ENCODE data around the gene HDAC4.
"Not testable (repeated sequence)": the region's sequence is repeated elsewhere in the genome, so short reads cannot be mapped to it uniquely, and the experiment has no call there.

HDAC4 gene

GRCh38 chr2:239184968-239185903, 215.6 kb downstream of the HDAC4 start:
- H3K4me3 Mint-ChIP-seq = no peak overlapping the region
- no peaks in the 10 kb centered on the region for H3K27me3 Mint-ChIP-seq
- H3K27ac Mint-ChIP-seq = no peak overlapping the region
- no peaks in the 10 kb centered on the region for H3K4me1 Mint-ChIP-seq (ENCODE audit: low read depth)
- H3K9me3 Mint-ChIP-seq (ENCODE audit: low read depth) = no peaks in the 10 kb centered on the region
- H3K36me3 Mint-ChIP-seq = peaks cover 9% of the 10 kb centered on the region

- no peak overlapping the region for H3K27ac Mint-ChIP-seq
- H3K36me3 Mint-ChIP-seq = peaks cover 8% of the 10 kb centered on the region
- no peaks in the 10 kb centered on the region for H3K4me1 Mint-ChIP-seq (ENCODE audit: low read depth)
- no peaks in the 10 kb centered on the region for H3K9me3 Mint-ChIP-seq (ENCODE audit: low read depth)
- no peak overlapping the region for H3K4me3 Mint-ChIP-seq
- no peaks in the 10 kb centered on the region for H3K27me3 Mint-ChIP-seq
These were observed 216.6 kb downstream of the HDAC4 start for GRCh38 chr2:239184179-239184578.

- Mint-ChIP-seq H3K4me3 (no peak overlapping the region), H3K36me3 (peaks cover 7% of the 10 kb centered on the region), H3K9me3 (ENCODE audit: low read depth) (no peaks in the 10 kb centered on the region), H3K27me3 (no peaks in the 10 kb centered on the region), H3K4me1 (ENCODE audit: low read depth) (no peaks in the 10 kb centered on the region), H3K27ac (no peak overlapping the region)
These were observed 217.6 kb downstream of the HDAC4 start for GRCh38 chr2:239182981-239183791.

GRCh38 chr2:239181903-239182581, 218.8 kb downstream of the HDAC4 start:
- H3K27ac Mint-ChIP-seq = no peak overlapping the region
- H3K4me1 Mint-ChIP-seq (ENCODE audit: low read depth) = no peaks in the 10 kb centered on the region
- no peaks in the 10 kb centered on the region for H3K9me3 Mint-ChIP-seq (ENCODE audit: low read depth)
- peaks cover 18% of the 10 kb centered on the region for H3K36me3 Mint-ChIP-seq
- no peaks in the 10 kb centered on the region for H3K27me3 Mint-ChIP-seq
- no peak overlapping the region for H3K4me3 Mint-ChIP-seq

- H3K36me3 Mint-ChIP-seq = peaks cover 24% of the 10 kb centered on the region
- peaks cover 7% of the 10 kb centered on the region for H3K9me3 Mint-ChIP-seq (ENCODE audit: low read depth)
- no peak overlapping the region for H3K27ac Mint-ChIP-seq
- no peaks in the 10 kb centered on the region for H3K4me1 Mint-ChIP-seq (ENCODE audit: low read depth)
- no peaks in the 10 kb centered on the region for H3K27me3 Mint-ChIP-seq
- H3K4me3 Mint-ChIP-seq = no peak overlapping the region
These were observed 219.5 kb downstream of the HDAC4 start for GRCh38 chr2:239181074-239181902.

GRCh38 chr2:239180526-239181073, 220.2 kb downstream of the HDAC4 start:
- H3K27me3 Mint-ChIP-seq = no peaks in the 10 kb centered on the region
- no peak overlapping the region for H3K27ac Mint-ChIP-seq
- no peaks in the 10 kb centered on the region for H3K4me1 Mint-ChIP-seq (ENCODE audit: low read depth)
- H3K4me3 Mint-ChIP-seq = no peak overlapping the region
- H3K36me3 Mint-ChIP-seq = peaks cover 26% of the 10 kb centered on the region
- H3K9me3 Mint-ChIP-seq (ENCODE audit: low read depth) = peaks cover 7% of the 10 kb centered on the region

GRCh38 chr2:239179851-239180371, 220.9 kb downstream of the HDAC4 start:
- H3K36me3 Mint-ChIP-seq = peaks cover 32% of the 10 kb centered on the region
- no peaks in the 10 kb centered on the region for H3K27me3 Mint-ChIP-seq
- no peak overlapping the region for H3K4me3 Mint-ChIP-seq
- H3K4me1 Mint-ChIP-seq (ENCODE audit: low read depth) = no peaks in the 10 kb centered on the region
- no peak overlapping the region for H3K27ac Mint-ChIP-seq
- H3K9me3 Mint-ChIP-seq (ENCODE audit: low read depth) = peaks cover 8% of the 10 kb centered on the region

- Mint-ChIP-seq H3K4me3 (no peak overlapping the region), H3K27me3 (no peaks in the 10 kb centered on the region), H3K4me1 (ENCODE audit: low read depth) (no peaks in the 10 kb centered on the region), H3K9me3 (ENCODE audit: low read depth) (peaks cover 17% of the 10 kb centered on the region), H3K36me3 (peaks cover 42% of the 10 kb centered on the region), H3K27ac (no peak overlapping the region)
These were observed 221.9 kb downstream of the HDAC4 start for GRCh38 chr2:239178954-239179353.

- Mint-ChIP-seq H3K27me3 (no peaks in the 10 kb centered on the region), H3K4me1 (ENCODE audit: low read depth) (no peaks in the 10 kb centered on the region), H3K4me3 (no peak overlapping the region), H3K27ac (no peak overlapping the region), H3K36me3 (peaks cover 44% of the 10 kb centered on the region), H3K9me3 (ENCODE audit: low read depth) (peaks cover 20% of the 10 kb centered on the region)
These were observed 222.3 kb downstream of the HDAC4 start for GRCh38 chr2:239178484-239178883.

GRCh38 chr2:239177908-239178307, 222.9 kb downstream of the HDAC4 start:
- Mint-ChIP-seq H3K4me3 (no peak overlapping the region), H3K9me3 (ENCODE audit: low read depth) (peaks cover 26% of the 10 kb centered on the region), H3K4me1 (ENCODE audit: low read depth) (no peaks in the 10 kb centered on the region), H3K27me3 (no peaks in the 10 kb centered on the region), H3K27ac (no peak overlapping the region), H3K36me3 (peaks cover 50% of the 10 kb centered on the region)

- Mint-ChIP-seq H3K9me3 (ENCODE audit: low read depth) (peaks cover 31% of the 10 kb centered on the region), H3K36me3 (peaks cover 55% of the 10 kb centered on the region), H3K27ac (no peak overlapping the region), H3K4me1 (ENCODE audit: low read depth) (no peaks in the 10 kb centered on the region), H3K27me3 (no peaks in the 10 kb centered on the region), H3K4me3 (no peak overlapping the region)
These were observed 223.5 kb downstream of the HDAC4 start for GRCh38 chr2:239177325-239177724.

- peaks cover 38% of the 10 kb centered on the region for H3K9me3 Mint-ChIP-seq (ENCODE audit: low read depth)
- not testable (repeated sequence) for H3K27ac Mint-ChIP-seq
These were observed 224.5 kb downstream of the HDAC4 start for GRCh38 chr2:239176138-239176803.

GRCh38 chr2:239175181-239175580, 225.6 kb downstream of the HDAC4 start:
- Mint-ChIP-seq H3K27ac (no peak overlapping the region), H3K27me3 (no peaks in the 10 kb centered on the region), H3K9me3 (ENCODE audit: low read depth) (peaks cover 44% of the 10 kb centered on the region), H3K36me3 (peaks cover 65% of the 10 kb centered on the region), H3K4me1 (ENCODE audit: low read depth) (no peaks in the 10 kb centered on the region), H3K4me3 (no peak overlapping the region)

More at GRCh38 chr2:239176138-239176803, 224.5 kb downstream of the HDAC4 start:
- peaks cover 59% of the 10 kb centered on the region for H3K36me3 Mint-ChIP-seq
- not testable (repeated sequence) for H3K4me1 Mint-ChIP-seq (ENCODE audit: low read depth); H3K27me3 Mint-ChIP-seq; H3K4me3 Mint-ChIP-seq
